Mucosa of descending colon (tissue), 3 donors: Measurements from ENCODE around the gene SPRTN. TPM values are rescaled to one million over a fixed set of nuclear protein-coding genes. Genes with fewer than 3 reads are reported as not detected.

Source experiments
- ATAC-seq: fragments of 200-7000 bp; cut with Tn5 transposase; one replicate; pipeline ENCODE4 v1.9.1; 2020; ENCODE audit warnings: mild to moderate bottlenecking, moderate library complexity
- DNase-seq, 3 donors: peaks; one replicate each; pipeline ENCODE4 v3.0.0-alpha.2; 2020
- H3K36me3 ChIP-seq: fragments of 200-600 bp; one replicate; pipeline ENCODE4 v1.8.0; 2021; ENCODE audit warnings: low read depth, mild to moderate bottlenecking
- H3K4me1 ChIP-seq: fragments of 200-600 bp; one replicate; pipeline ENCODE4 v1.8.0; 2021; ENCODE audit warnings: low read depth, mild to moderate bottlenecking
- H3K4me3 ChIP-seq: fragments of 200-600 bp; one replicate; pipeline ENCODE4 v1.8.0; 2021; ENCODE audit warnings: mild to moderate bottlenecking
- H3K9me3 ChIP-seq: fragments of 200-600 bp; one replicate; pipeline ENCODE4 v1.8.0; 2021; ENCODE audit warnings: mild to moderate bottlenecking
- intact Hi-C, 2 donors: fragments of 100-400 bp; cut with DNase I in 1 of 2; cut with micrococcal nuclease in 1 of 2; formaldehyde crosslinking; loops; one replicate each; pipeline versions ENCODE4 v1.11.0 to v1.11.1; 2022; cut with DNase I, micrococcal nuclease
- total RNA-seq, 3 donors: library from RNA; stranded (reverse); fragmentation: NEBNext Ultra II Directional in 2 of 3; extraction: Animal tissue kit (Norgen Biotek cat#: 25700) in 2 of 3; gene quantifications; one replicate each; pipeline versions ENCODE4 v1.2.1 to v1.2.4, GENCODE V29; 2021 to 2023
- TF ChIP-seq, protein P1 (sequence below): fragments of 200-600 bp; IDR thresholded peaks from one replicate; pipeline ENCODE4 v1.8.0; 2022; ENCODE audit warnings: antibody characterized with exemption, mild to moderate bottlenecking
- donor health status: DM: no; HTN: no; CAD: no; lungs with moderate emphysema.
- donor health status: DM: no; HTN: no; CAD: no.
- donor health status: DM: no; HTN: yes; CAD: no.

Gene SPRTN
- total RNA-seq, 3 donors from 2014 or later, result 10.7 to 13.1 (median 11.5) TPM

DNA sequence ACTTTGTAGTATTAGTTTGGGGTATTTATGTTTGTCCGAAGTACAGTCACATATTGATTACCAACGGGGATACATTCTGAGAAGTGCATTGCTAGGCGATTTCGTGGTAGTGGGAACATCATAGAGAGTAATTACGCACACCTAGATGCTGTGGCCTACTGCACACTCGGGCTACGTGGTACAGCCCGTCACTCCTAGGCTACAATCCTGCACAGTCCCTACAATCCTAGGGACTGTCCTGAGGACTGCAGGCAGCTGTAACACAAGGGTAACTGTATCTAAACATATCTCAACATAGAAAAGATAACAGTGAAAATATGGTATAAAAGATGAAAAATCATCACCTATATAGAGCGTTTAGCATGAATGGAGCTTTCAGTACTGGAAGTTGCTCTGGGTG, 19.0 kb upstream of the SPRTN start:
- ATAC-seq, result no peak
- intact Hi-C loops, result no loop called here
- no peak overlapping the region for H3K4me3 ChIP-seq
- no peak for DNase-seq
- TF ChIP-seq, protein P1, sequence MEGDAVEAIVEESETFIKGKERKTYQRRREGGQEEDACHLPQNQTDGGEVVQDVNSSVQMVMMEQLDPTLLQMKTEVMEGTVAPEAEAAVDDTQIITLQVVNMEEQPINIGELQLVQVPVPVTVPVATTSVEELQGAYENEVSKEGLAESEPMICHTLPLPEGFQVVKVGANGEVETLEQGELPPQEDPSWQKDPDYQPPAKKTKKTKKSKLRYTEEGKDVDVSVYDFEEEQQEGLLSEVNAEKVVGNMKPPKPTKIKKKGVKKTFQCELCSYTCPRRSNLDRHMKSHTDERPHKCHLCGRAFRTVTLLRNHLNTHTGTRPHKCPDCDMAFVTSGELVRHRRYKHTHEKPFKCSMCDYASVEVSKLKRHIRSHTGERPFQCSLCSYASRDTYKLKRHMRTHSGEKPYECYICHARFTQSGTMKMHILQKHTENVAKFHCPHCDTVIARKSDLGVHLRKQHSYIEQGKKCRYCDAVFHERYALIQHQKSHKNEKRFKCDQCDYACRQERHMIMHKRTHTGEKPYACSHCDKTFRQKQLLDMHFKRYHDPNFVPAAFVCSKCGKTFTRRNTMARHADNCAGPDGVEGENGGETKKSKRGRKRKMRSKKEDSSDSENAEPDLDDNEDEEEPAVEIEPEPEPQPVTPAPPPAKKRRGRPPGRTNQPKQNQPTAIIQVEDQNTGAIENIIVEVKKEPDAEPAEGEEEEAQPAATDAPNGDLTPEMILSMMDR, result no peak
- H3K4me1 ChIP-seq, result no peaks in the 10 kb centered on the region
- no peaks in the 10 kb centered on the region for H3K36me3 ChIP-seq
- no peaks in the 10 kb centered on the region for H3K9me3 ChIP-seq

GRCh38 chr1:231322880-231323530, 15.1 kb upstream of the SPRTN start:
- no peaks in the 10 kb centered on the region for H3K9me3 ChIP-seq
- no peak overlapping the region for H3K4me3 ChIP-seq
- TF ChIP-seq, protein P1, result no peak
- DNase-seq (no peak), ATAC-seq (no peak)
- intact Hi-C loops, result no loop called here
- H3K36me3 ChIP-seq, result no peaks in the 10 kb centered on the region
- no peaks in the 10 kb centered on the region for H3K4me1 ChIP-seq

GRCh38 chr1:231324660-231325059, 13.4 kb upstream of the SPRTN start:
- Histone ChIP-seq H3K4me3 (no peak overlapping the region), H3K9me3 (no peaks in the 10 kb centered on the region), H3K36me3 (no peaks in the 10 kb centered on the region), H3K4me1 (no peaks in the 10 kb centered on the region)
- no peak for DNase-seq
- no peak for ATAC-seq
- TF ChIP-seq, protein P1, result no peak
- intact Hi-C loops, result no loop called here

DNA sequence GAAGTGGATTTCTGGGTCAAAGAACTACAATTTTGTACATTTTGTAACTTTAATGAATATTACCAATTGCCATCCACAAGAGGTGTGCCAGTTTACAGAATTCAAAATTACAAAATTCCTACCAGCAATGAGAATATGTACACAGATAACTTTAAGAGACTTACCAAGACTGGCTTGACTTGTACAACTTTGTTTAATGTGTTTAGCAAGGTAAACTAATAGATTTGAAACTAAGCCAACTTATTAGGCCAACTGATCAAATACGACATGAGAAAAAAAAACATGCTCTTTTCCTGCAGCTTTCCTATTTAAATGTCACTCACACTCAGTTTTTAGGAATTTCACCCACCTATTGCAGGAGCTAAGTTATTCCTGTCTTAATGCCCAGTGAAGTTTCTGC, 11.8 kb upstream of the SPRTN start:
- Histone ChIP-seq H3K4me1 (no peaks in the 10 kb centered on the region), H3K9me3 (no peaks in the 10 kb centered on the region), H3K36me3 (no peaks in the 10 kb centered on the region), H3K4me3 (no peak overlapping the region)
- no peak for ATAC-seq
- TF ChIP-seq, protein P1, result no peak
- DNase-seq, result no peak
- intact Hi-C loops, result no loop called here

- intact Hi-C loops, result no loop called here
- TF ChIP-seq, protein P1, result no peak
- no peaks in the 10 kb centered on the region for H3K9me3 ChIP-seq
- H3K4me1 ChIP-seq, result no peaks in the 10 kb centered on the region
- no peak overlapping the region for H3K4me3 ChIP-seq
- no peaks in the 10 kb centered on the region for H3K36me3 ChIP-seq
- no peak for DNase-seq
- ATAC-seq, result no peak
Measured at GRCh38 chr1:231327617-231328016, 10.5 kb upstream of the SPRTN start.

GRCh38 chr1:231329483-231329882, 8.6 kb upstream of the SPRTN start:
- H3K4me1 ChIP-seq, result peaks cover 10% of the 10 kb centered on the region
- no peak for ATAC-seq

More at GRCh38 chr1:231329483-231329882, 8.6 kb upstream of the SPRTN start:
- intact Hi-C loops, result no loop called here
- H3K9me3 ChIP-seq, result no peaks in the 10 kb centered on the region
- no peak overlapping the region for H3K4me3 ChIP-seq
- DNase-seq, result no peak
- TF ChIP-seq, protein P1, result no peak
- H3K36me3 ChIP-seq, result no peaks in the 10 kb centered on the region
